Suppressor macrophage treated with lipopolysaccharide for 4 hours (primary cell): ENCODE measurements around the gene SOX1.

ENCODE experiments used
- DNase-seq: peaks from one replicate; pipeline ENCODE4 v3.0.0-alpha.2; 2020

SOX1 gene

DNA sequence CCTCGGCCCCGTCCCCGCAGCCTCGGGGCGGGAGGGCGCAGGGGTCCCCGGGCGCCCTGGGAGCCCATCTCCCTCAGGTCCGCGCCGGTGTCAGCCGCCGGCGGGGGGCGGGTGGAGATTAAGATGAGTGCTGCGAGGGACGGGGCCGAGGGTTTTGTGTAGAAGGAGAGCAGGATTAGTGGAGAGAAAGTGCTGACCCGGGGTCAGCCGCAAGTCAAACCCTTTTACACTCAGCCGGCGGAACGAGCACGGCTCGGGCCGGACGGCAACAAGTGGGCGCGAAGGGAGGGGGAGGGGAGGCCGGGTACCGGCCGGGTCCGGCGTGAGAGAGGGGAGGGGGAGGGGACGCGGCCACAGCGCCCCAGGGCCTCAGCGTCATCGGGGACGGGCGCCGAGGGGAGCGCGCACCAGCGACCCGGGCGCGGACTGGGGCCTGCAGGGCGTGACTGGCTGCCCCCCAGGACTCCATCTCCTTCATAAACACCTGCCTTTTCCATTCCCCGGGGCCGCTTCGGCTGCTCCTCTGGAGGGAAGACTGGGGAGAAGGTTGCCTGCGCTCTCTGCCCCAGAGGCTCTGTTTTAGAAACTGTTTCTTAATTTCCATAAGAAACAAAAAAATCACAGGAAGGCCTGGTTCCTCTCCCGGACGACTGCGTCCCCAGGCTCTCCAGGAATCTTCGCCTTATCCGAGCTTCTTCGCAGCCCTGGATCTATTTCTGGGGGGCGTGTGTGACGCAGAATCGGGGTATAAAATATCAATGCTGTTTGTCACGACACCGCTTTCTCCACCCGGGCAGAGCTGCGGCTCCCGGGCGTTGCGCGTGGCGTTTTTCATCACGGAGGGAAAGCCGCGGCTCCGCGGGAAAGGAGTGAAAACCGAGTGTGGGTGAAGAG lies 6.5 kb downstream of the SOX1 start:
- no peak for DNase-seq

DNA sequence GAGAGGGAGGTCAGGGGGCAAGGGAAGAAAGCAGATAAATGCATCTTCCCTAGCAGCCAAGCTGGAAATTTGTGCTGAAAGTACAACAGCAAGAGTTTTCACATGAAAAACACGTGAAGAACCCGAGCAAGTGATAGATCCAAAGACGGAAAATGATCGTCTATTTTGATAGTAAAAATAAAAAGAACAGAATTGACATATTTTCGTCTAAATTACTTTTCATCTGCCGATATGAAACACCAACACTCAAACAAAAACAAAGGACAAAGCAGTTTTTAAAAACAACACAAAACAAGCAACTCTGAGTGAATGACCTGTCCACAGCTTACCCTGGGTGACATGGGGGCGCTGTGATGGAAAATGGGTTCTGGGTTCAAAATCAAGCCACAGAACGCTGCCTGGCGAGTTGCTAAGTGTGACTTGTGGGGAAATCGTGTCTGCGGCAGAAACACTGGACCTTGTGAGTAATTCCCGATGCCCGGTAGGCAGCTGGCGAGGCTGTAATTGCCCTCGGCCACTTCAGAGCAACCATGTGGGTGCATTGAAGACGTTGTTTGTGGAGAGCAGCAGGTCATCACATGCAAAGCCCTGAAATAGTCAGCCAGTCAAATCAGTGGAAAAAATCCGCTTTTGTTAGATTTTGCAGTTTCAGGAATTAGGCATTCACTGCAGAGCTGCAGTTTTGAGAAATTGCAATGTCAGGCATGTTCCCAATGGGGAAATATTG lies 7.4 kb downstream of the SOX1 start:
- DNase-seq = no peak

DNA sequence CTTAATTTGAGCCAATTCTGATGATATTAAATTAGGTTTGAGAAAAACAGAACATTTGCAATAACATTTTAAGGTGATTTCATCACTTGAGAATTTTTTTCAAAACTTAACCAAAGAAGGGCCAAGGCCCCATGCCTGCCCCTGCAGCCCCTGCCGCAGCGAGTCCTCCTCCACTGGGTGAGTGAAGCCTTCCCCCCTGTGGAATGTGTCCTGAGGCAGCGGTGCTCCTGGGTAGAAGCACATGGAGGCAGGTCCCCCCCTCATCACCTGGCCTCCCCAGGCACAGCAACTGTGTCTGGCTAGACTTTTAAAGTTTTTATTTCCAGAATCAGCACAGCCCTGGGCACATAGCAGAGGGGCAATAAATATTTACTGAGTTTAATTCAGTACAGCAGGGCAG lies 10.8 kb downstream of the SOX1 start:
- no peak for DNase-seq

- no peak for DNase-seq
Observed at GRCh38 chr13:112078216-112078615, 11.3 kb downstream of the SOX1 start.

DNA sequence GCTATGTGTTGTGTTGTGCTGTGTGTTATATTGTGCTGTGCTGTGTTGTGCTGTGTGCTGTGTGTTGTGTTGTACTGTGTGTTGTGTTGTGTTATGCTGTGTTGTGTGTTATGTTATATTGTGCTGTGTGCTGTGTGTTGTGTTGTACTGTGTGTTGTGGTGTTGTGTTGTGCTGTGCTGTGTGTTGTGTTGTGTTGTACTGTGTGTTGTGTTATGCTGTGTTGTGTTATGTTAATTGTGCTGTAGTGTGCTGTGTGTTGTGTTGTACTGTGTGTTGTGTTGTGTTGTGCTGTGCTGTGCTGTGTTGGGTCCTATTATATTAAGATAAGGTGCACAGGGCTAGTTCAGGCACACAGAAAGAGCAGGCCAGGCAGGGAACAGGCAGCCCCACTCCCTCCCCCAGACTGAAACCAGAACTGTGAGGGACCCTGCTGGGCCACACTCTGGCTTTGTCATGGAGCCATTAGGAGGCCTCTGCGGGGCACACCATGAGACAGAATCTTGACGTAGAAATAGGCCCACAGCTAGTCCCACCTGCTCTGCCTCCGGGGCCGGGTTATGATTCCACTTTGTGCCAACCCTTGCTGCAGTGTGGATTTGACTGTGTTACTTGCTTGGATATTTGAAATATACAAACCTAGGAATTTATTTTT lies 12.1 kb downstream of the SOX1 start:
- no peak for DNase-seq

- no peak for DNase-seq
Observed at GRCh38 chr13:112079696-112080095, 12.7 kb downstream of the SOX1 start.

GRCh38 chr13:112083971-112084370 lies 17.0 kb downstream of the SOX1 start:
- DNase-seq = no peak

DNA sequence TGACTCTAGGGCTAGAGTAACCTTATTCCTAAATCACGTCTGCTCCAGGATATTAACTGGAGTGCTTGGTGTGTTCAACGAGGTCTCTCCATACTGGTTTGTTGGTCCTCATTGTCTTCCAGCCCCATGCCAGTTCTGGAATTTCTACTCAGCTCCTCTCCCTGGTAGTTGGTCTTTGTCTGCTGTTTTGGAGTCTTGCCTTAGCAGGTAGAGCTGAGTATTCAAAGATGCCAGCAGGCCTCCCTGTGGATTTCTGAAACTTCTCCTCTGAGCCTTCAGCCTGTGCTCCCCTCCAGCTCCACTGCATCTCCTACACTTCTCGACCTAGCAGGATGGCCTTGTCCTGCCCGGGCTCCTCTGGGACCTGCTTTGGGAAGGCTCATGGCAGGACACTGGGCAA lies 25.5 kb downstream of the SOX1 start:
- no peak for DNase-seq

DNA sequence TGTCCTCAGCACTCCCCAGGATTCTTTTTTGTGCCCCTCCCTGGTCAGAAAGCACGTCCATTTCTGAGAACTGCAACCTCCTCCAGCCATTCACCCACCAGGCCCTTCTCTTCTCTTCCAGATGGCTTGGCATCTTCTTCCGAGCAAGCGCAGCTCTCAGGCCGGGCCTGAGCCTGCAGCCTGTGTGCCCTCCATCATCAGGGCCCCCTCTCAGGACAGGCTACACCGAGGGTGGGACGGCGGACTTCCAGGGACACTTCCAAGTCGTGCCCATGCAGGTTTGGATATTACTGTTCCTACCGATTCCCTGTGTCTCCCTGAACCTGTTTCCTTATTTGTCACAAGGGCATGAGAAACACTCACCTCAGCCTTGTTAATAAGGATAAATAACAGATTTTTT lies 28.4 kb downstream of the SOX1 start:
- no peak for DNase-seq

- no peak for DNase-seq
Observed at GRCh38 chr13:112096959-112097358, 30.0 kb downstream of the SOX1 start.

DNA sequence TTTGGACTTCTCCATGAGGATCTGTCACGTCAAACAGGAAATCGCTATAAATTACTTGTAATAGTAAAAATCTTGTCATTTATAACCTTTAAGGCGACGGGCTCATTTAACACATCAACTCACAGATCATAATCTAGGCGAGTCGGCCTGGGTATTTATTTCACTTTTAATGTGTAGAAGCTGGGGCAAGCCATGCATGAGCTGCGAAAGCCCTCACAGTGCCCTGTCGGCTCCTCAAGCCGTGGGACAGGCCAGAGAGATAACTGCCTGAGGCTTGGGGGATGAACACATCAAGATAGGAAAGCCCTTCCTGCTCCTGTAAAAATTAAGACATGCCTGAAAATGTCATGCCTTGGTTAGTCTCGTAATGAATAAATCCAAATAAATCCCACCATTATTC lies 30.8 kb downstream of the SOX1 start:
- no peak for DNase-seq

DNA sequence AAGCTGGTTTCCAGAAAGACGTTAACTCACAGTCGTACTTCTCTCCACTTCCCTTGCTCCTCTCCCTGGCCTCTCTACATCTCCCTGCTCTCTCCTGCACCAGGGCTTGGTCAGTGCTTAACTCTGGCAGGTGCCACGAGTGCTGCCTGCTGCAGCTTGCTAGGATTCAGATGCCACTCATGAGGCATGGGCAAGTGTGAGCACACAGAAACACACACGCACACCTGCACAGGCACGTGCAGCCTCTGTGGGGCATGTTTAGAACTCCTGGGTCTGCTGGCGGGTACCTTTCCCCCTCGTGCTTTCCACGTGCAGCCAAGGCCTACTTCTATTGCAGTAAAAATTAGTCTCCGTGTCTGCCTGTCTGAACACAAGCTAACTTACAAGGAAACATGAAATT lies 31.8 kb downstream of the SOX1 start:
- no peak for DNase-seq

GRCh38 chr13:112101360-112101930 lies 34.5 kb downstream of the SOX1 start:
- no peak for DNase-seq

DNA sequence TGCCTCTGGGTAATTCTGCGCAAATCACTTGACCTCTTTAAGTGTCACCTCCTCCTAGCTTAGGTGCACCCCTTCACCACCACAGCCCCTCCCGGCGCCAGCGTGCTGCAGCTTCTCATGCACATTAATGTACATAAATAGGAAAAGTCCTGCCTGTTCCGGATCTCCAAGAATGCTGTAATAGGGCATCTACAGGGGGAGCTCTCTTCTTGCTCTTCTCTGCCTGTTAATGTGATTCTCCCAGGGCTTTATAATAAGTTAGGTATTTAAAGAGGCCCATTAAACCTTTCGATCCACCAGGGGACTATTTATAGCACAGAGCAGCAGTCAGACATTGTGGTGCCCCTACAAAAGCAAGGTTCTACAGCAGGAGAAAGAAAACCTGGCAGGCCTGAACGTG lies 35.3 kb downstream of the SOX1 start:
- no peak for DNase-seq

DNA sequence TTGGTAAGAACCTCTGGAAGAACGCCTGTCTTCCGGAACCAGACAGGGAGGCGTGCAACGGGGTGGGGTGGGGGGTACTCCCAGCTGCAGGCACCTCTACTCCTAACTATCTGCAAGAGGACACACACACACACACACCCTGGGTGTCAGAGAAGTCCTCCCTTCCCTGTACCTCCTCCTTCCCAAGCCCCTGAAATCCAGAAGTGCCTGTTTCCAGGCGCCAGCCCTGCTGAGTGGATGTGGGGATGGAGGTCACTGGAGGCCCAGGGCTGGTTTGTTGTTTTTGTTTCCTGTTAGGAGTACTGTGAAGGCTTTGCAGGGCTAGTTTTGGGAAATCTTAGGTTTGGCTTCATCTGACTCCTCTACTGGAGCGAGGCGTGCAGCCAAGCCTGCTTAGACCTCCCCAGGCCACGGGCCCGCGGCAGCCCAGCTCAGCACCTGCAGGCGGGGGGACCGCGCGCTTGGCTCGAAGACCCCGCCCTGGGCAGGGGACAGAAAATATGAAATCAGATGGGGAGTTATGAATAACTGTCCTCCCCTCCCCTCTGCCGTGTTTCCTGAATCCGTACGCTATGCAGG lies 36.4 kb downstream of the SOX1 start:
- no peak for DNase-seq

- DNase-seq = no peak
Observed at GRCh38 chr13:112103961-112104880, 37.3 kb downstream of the SOX1 start.

DNA sequence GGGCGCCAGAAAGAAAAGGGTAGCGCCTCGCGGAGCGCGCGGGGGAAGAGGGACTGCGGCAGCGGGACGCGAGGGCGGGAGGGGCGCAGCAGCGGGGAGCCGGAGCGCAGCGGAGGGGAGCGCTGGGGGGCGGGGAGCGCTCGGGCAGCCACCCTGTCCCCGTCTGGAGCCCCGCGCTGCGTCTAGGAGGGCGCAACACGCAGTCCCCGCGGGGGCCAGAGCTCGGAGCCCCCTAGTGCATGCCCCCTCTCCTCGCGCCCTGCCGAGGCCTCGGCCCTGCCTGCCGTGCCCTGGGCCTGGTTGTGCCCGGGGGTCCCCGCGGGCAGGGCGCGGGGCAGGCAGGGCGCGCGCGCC lies 37.9 kb downstream of the SOX1 start:
- DNase-seq = no peak

GRCh38 chr13:112105244-112105681 lies 38.3 kb downstream of the SOX1 start:
- DNase-seq = no peak

DNA sequence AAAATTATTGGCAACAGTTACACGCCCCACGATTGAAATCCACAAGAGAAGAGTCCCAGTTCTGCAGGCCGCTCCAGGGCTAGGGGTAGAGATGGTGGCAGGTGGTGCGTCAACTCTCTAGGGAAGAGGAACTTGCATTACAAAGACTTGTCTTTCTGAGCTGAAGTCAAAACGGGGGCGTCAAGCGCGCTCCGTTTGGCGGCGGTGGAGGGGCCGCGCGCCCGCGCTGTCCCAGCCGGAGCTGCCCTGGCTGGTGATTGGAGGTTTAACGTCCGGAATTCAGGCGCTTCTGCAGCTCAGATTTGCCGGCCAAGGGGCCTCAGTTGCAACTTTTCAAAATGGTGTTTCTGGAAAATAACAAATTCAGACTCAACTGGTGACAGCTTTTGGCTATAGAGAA lies 38.9 kb downstream of the SOX1 start:
- no peak for DNase-seq

DNA sequence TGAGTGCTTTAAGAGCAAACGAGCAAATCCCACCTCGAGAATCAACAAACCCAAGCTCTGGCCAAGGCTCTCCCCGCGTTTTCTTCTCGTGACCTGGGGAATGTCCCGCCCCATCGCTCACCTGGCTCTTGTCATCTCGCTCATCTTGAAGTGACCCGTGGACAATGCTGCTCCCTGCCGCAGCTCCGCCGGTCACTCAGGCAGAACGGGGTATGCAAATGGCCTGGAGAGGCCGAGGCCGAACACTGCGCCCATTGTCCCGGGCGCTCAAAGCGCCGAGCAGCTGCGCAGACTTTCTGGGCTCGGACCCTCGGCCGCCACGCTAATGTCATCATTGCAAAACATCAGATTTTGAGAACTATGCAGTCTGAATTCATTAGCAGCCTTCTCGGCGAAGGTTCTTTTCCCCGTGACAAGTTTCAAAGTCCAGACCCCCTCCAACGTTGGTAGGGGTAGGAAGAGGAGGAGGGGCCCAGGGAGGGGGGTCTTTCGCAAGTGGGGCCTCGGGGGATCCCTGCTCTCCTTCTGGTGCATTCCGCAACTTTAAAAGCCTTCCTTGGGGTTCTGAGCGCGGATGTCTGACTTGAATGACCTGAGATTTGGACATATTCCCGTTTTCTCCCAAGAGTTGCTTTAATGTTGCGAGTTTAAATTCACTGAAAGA lies 39.7 kb downstream of the SOX1 start:
- DNase-seq = no peak

- DNase-seq = no peak
Observed at GRCh38 chr13:112107289-112107688, 40.3 kb downstream of the SOX1 start.
